PC-3 (cell line): Measurements from ENCODE around the gene LRRC7. TPM values are rescaled to one million over a fixed set of nuclear protein-coding genes. Genes with fewer than 3 reads are reported as not detected.

ENCODE experiments used
- ATAC-seq: fragments of 200-7000 bp; cut with Tn5 transposase; 2 replicates; pipeline ENCODE4 v1.9.1; 2020; ENCODE audit warnings: mild to moderate bottlenecking, moderate library complexity
- BruUV-seq: library from RNA; stranded (reverse); fragments of 400-500 nt; replicated peaks from 2 replicates; lab custom pipeline; 2021; lab: Mats Ljungman, UMichigan
- CTCF ChIA-PET: fragments of 300-600 bp; sonication (Branson Sonifier 250); formaldehyde crosslinking; loops from one replicate; lab custom pipeline; 2022; ENCODE audit warnings: antibody characterized with exemption; lab: Charles Lee
- POLR2A ChIA-PET: fragments of 300-600 bp; sonication (Branson Sonifier 250); formaldehyde crosslinking; loops from one replicate; lab custom pipeline; 2022; ENCODE audit warnings: antibody characterized with exemption; ENCODE audit not compliant: unreplicated experiment; lab: Charles Lee
- DNase-seq: peaks from one replicate; pipeline ENCODE4 v3.0.0-alpha.2; 2015
- H2AFZ ChIP-seq: fragments of 300-600 bp; sonication (generic); 2 replicates; pipeline ENCODE4 v1.6.0; 2016; ENCODE audit warnings: antibody characterized with exemption, low read length
- H3F3A ChIP-seq: fragments of 300-600 bp; sonication (generic); one replicate; pipeline ENCODE4 v1.6.0; 2017; ENCODE audit warnings: antibody characterized with exemption, low read length, control low read depth, mild to moderate bottlenecking; ENCODE audit not compliant: unreplicated experiment
- H3K27ac ChIP-seq: fragments of 300-600 bp; sonication (generic); 2 replicates; pipeline ENCODE4 v1.5.1; 2016; ENCODE audit warnings: mild to moderate bottlenecking, low read length
- H3K27me3 ChIP-seq: fragments of 300-600 bp; sonication (generic); 2 replicates; pipeline ENCODE4 v1.6.1; 2016; ENCODE audit warnings: low read length, mixed read lengths
- H3K36me3 ChIP-seq: fragments of 300-600 bp; sonication (generic); 2 replicates; pipeline ENCODE4 v1.6.1; 2016; ENCODE audit warnings: low read depth, mixed run types, low read length, mixed read lengths
- H3K4me1 ChIP-seq: fragments of 300-600 bp; sonication (generic); 2 replicates; pipeline ENCODE4 v1.5.1; 2016; ENCODE audit warnings: low read length; ENCODE audit not compliant: insufficient read depth
- H3K4me2 ChIP-seq: fragments of 300-600 bp; sonication (generic); 2 replicates; pipeline ENCODE4 v1.6.0; 2016; ENCODE audit warnings: low read length
- H3K4me3 ChIP-seq: fragments of 300-600 bp; sonication (generic); 2 replicates; pipeline ENCODE4 v1.5.1; 2016; ENCODE audit warnings: mild to moderate bottlenecking, low read length, mixed read lengths
- H3K79me2 ChIP-seq: fragments of 300-600 bp; sonication (generic); 2 replicates; pipeline ENCODE4 v1.6.1; 2017; ENCODE audit warnings: low read length, mixed read lengths
- H3K9ac ChIP-seq: fragments of 300-600 bp; sonication (generic); 2 replicates; pipeline ENCODE4 v1.6.0; 2016; ENCODE audit warnings: mild to moderate bottlenecking, low read length
- H3K9me2 ChIP-seq: fragments of 300-600 bp; sonication (generic); replicated peaks from 2 replicates; pipeline ENCODE4 v1.6.1; 2016; ENCODE audit warnings: mixed run types, low read length, mixed read lengths
- H3K9me3 ChIP-seq: fragments of 300-600 bp; sonication (generic); 2 replicates; pipeline ENCODE4 v1.6.1; 2016; ENCODE audit warnings: low read length, mixed read lengths
- H4K20me1 ChIP-seq: fragments of 300-600 bp; sonication (generic); 2 replicates; pipeline ENCODE4 v1.6.1; 2016; ENCODE audit warnings: low read length, mixed read lengths
- CTCF ChIP-seq: fragments of 300-600 bp; sonication (generic); conservative IDR thresholded peaks from 2 replicates; pipeline ENCODE4 v1.5.1; 2017; ENCODE audit warnings: antibody characterized with exemption, low read depth, mild to moderate bottlenecking, low read length
- EZH2 ChIP-seq: fragments of 300-600 bp; sonication (generic); IDR thresholded peaks from one replicate; pipeline ENCODE4 v1.6.1; 2017; ENCODE audit warnings: antibody characterized with exemption, mild to moderate bottlenecking, low read length; ENCODE audit not compliant: unreplicated experiment
- EZH2phosphoT487 ChIP-seq: fragments of 300-600 bp; sonication (generic); IDR thresholded peaks from 2 replicates; pipeline ENCODE4 v1.6.1; 2018; ENCODE audit warnings: mild to moderate bottlenecking, antibody characterized with exemption, low read length, borderline replicate concordance
- intact Hi-C: fragments of 100-400 bp; cut with micrococcal nuclease; formaldehyde crosslinking; loops from 2 replicates; pipeline ENCODE4 v1.9.0; 2023
- total RNA-seq: library from RNA; depleted of rRNA; stranded (reverse); fragments of >200 nt; gene quantifications from 2 replicates; pipeline ENCODE4 v1.2.3, GENCODE V29; 2014

LRRC7 gene
- total RNA-seq, 1 experiment from 2014 or later: 0.04 TPM

- DNase-seq (no peak), ATAC-seq (no peak)
- Histone ChIP-seq H4K20me1 (no peaks in the 10 kb centered on the region), H3K4me1 (no peaks in the 10 kb centered on the region), H3K79me2 (no peaks in the 10 kb centered on the region), H2AFZ (no peak overlapping the region), H3F3A (no peaks in the 10 kb centered on the region), H3K4me3 (no peak overlapping the region), H3K9me3 (no peaks in the 10 kb centered on the region), H3K9me2 (no peaks in the 10 kb centered on the region), H3K4me2 (no peak overlapping the region), H3K27me3 (peaks cover 38% of the 10 kb centered on the region), H3K27ac (no peak overlapping the region), H3K36me3 (no peaks in the 10 kb centered on the region), H3K9ac (no peak overlapping the region)
- BruUV-seq: no TSS peak
- TF ChIP-seq EZH2phosphoT487 (no peak), CTCF (no peak), EZH2 (no peak)
- intact Hi-C loops: no loop called here
- ChIA-PET POLR2A (no interaction called here), CTCF (no interaction called here)
Measured at GRCh38 chr1:69765951-69766350, 198.2 kb downstream of the LRRC7 start.

- DNase-seq (no peak), ATAC-seq (no peak)
- Histone ChIP-seq H4K20me1 (no peaks in the 10 kb centered on the region), H3F3A (no peaks in the 10 kb centered on the region), H3K4me1 (no peaks in the 10 kb centered on the region), H3K9ac (no peak overlapping the region), H3K4me3 (no peak overlapping the region), H3K79me2 (no peaks in the 10 kb centered on the region), H3K4me2 (no peak overlapping the region), H2AFZ (no peak overlapping the region), H3K27me3 (peaks cover 33% of the 10 kb centered on the region), H3K9me2 (no peaks in the 10 kb centered on the region), H3K36me3 (no peaks in the 10 kb centered on the region), H3K27ac (no peak overlapping the region), H3K9me3 (no peaks in the 10 kb centered on the region)
- TF ChIP-seq EZH2phosphoT487: no peak
- no peak for TF ChIP-seq CTCF
- no TSS peak for BruUV-seq
- intact Hi-C loops: no loop called here
- CTCF ChIA-PET: no interaction called here
- POLR2A ChIA-PET: no interaction called here
Measured at GRCh38 chr1:69766431-69767180, 198.9 kb downstream of the LRRC7 start.

GRCh38 chr1:69776555-69776954 lies 208.8 kb downstream of the LRRC7 start:
- DNase-seq: no peak
- Histone ChIP-seq H3K79me2 (no peaks in the 10 kb centered on the region), H3K4me1 (no peaks in the 10 kb centered on the region), H3K9me2 (no peaks in the 10 kb centered on the region), H3K4me2 (no peak overlapping the region), H3K4me3 (no peak overlapping the region), H3F3A (no peaks in the 10 kb centered on the region), H3K36me3 (no peaks in the 10 kb centered on the region), H3K27ac (no peak overlapping the region), H3K9me3 (no peaks in the 10 kb centered on the region), H2AFZ (no peak overlapping the region), H3K9ac (no peak overlapping the region), H4K20me1 (no peaks in the 10 kb centered on the region), H3K27me3 (peaks cover 43% of the 10 kb centered on the region)
- ChIA-PET POLR2A (no interaction called here), CTCF (no interaction called here)
- intact Hi-C loops: no loop called here
- ATAC-seq: no peak
- BruUV-seq: no TSS peak
- TF ChIP-seq EZH2 (no peak), EZH2phosphoT487 (no peak), CTCF (no peak)
